ENCODE measurements around the gene CHRD.

DNA sequence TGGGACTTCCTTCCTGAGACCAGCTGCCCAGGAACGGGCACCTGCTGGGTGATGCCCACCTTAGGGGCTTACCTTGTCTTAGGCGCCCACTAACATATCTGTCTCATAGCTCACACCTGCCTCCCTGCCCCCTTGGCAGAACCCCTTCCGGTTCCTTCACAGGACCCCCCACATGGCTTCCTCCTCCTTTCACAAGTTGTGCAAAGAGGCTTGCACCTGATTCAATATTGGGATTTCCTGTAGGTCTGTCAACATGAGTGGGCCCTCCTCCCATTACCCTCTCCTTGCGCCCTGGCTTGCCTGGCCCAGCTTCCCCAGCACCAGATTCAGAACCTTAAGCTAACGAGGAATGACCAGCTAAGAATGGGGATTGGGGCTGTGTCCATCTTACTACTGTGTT is 2.5 kb upstream of the CHRD start:
- no peak for TF ChIP-seq CTCF (IDR thresholded peaks at IDR 0.05; ENCODE audit: borderline replicate concordance, extremely low read depth, low read length, poor library complexity, severe bottlenecking)
- TF ChIP-seq EZH2 (IDR thresholded peaks at IDR 0.05; ENCODE audit: borderline replicate concordance, low read depth, low read length, severe bottlenecking) = no peak
